T-helper 1 cell treated with Interleukin-12 subunit alpha and Interleukin-12 subunit beta and Interleukin-4 antibody, amounts not matched to agents 30 μg/mL and 1 μg/mL, for 36 hours (primary cell): ENCODE results near the gene FAM53B.
A peak's percentile ranks its signal among the peaks of the same experiment; 100 is the strongest.

Source experiments
- H3K27ac Mint-ChIP-seq: one replicate; pipeline ENCODE4 v1.8.0; 2021; ENCODE audit warnings: mild to moderate bottlenecking, mixed read lengths
- H3K27me3 Mint-ChIP-seq: one replicate; pipeline ENCODE4 v1.8.0; 2021; ENCODE audit warnings: low read depth, mixed read lengths
- H3K36me3 Mint-ChIP-seq: one replicate; pipeline ENCODE4 v1.8.0; 2021; ENCODE audit warnings: low read depth, mixed read lengths
- H3K4me1 Mint-ChIP-seq: one replicate; pipeline ENCODE4 v1.8.0; 2021; ENCODE audit warnings: low read depth, mixed read lengths
- H3K4me3 Mint-ChIP-seq: one replicate; pipeline ENCODE4 v1.8.0; 2021; ENCODE audit warnings: mild to moderate bottlenecking, moderate library complexity, mixed read lengths
- H3K9me3 Mint-ChIP-seq: one replicate; pipeline ENCODE4 v1.8.0; 2021; ENCODE audit warnings: mixed read lengths

The FAM53B gene

GRCh38 chr10:124669141-124669823 lies 74.9 kb downstream of the FAM53B start:
- H3K4me1 Mint-ChIP-seq = peaks cover 27% of the 10 kb centered on the region
- peaks cover 16% of the 10 kb centered on the region for H3K36me3 Mint-ChIP-seq
- H3K9me3 Mint-ChIP-seq = no peaks in the 10 kb centered on the region
- no peaks in the 10 kb centered on the region for H3K27me3 Mint-ChIP-seq
- H3K4me3 Mint-ChIP-seq = no peak overlapping the region
- H3K27ac Mint-ChIP-seq = no peak overlapping the region

GRCh38 chr10:124668517-124669051 lies 75.6 kb downstream of the FAM53B start:
- H3K9me3 Mint-ChIP-seq = no peaks in the 10 kb centered on the region
- H3K27ac Mint-ChIP-seq = no peak overlapping the region
- H3K27me3 Mint-ChIP-seq = no peaks in the 10 kb centered on the region
- no peak overlapping the region for H3K4me3 Mint-ChIP-seq
- H3K4me1 Mint-ChIP-seq = peaks cover 27% of the 10 kb centered on the region
- peaks cover 11% of the 10 kb centered on the region for H3K36me3 Mint-ChIP-seq

- peaks cover 21% of the 10 kb centered on the region for H3K4me1 Mint-ChIP-seq
- no peak overlapping the region for H3K4me3 Mint-ChIP-seq
- no peak overlapping the region for H3K27ac Mint-ChIP-seq
- H3K9me3 Mint-ChIP-seq = no peaks in the 10 kb centered on the region
- H3K36me3 Mint-ChIP-seq = peaks cover 13% of the 10 kb centered on the region
- no peaks in the 10 kb centered on the region for H3K27me3 Mint-ChIP-seq
Observed at GRCh38 chr10:124667425-124668345, 76.5 kb downstream of the FAM53B start.

- H3K36me3 Mint-ChIP-seq = peaks cover 13% of the 10 kb centered on the region
- H3K27ac Mint-ChIP-seq = no peak overlapping the region
- H3K9me3 Mint-ChIP-seq = no peaks in the 10 kb centered on the region
- no peaks in the 10 kb centered on the region for H3K27me3 Mint-ChIP-seq
- H3K4me1 Mint-ChIP-seq = peaks cover 13% of the 10 kb centered on the region
- H3K4me3 Mint-ChIP-seq = no peak overlapping the region
Observed at GRCh38 chr10:124666494-124666893, 77.7 kb downstream of the FAM53B start.

- Mint-ChIP-seq H3K36me3 (peaks cover 8% of the 10 kb centered on the region), H3K4me1 (peaks cover 8% of the 10 kb centered on the region), H3K9me3 (no peaks in the 10 kb centered on the region), H3K4me3 (no peak overlapping the region), H3K27me3 (no peaks in the 10 kb centered on the region), H3K27ac (no peak overlapping the region)
Observed at GRCh38 chr10:124665980-124666379, 78.2 kb downstream of the FAM53B start.

- H3K27ac Mint-ChIP-seq = no peak overlapping the region
- peaks cover 4% of the 10 kb centered on the region for H3K36me3 Mint-ChIP-seq
- H3K9me3 Mint-ChIP-seq = no peaks in the 10 kb centered on the region
- no peaks in the 10 kb centered on the region for H3K27me3 Mint-ChIP-seq
- H3K4me3 Mint-ChIP-seq = no peak overlapping the region
- peaks cover 5% of the 10 kb centered on the region for H3K4me1 Mint-ChIP-seq
Observed at GRCh38 chr10:124665558-124665957, 78.6 kb downstream of the FAM53B start.

- H3K4me1 Mint-ChIP-seq = peaks cover 3% of the 10 kb centered on the region
Observed at GRCh38 chr10:124665091-124665490, 79.1 kb downstream of the FAM53B start.

GRCh38 chr10:124663766-124664360 lies 80.3 kb downstream of the FAM53B start:
- Mint-ChIP-seq H3K36me3 (peaks cover 2% of the 10 kb centered on the region), H3K9me3 (no peaks in the 10 kb centered on the region), H3K4me1 (peaks cover 15% of the 10 kb centered on the region), H3K27ac (no peak overlapping the region), H3K4me3 (no peak overlapping the region), H3K27me3 (no peaks in the 10 kb centered on the region)

More at GRCh38 chr10:124665091-124665490, 79.1 kb downstream of the FAM53B start:
- Mint-ChIP-seq H3K9me3 (no peaks in the 10 kb centered on the region), H3K36me3 (peaks cover 2% of the 10 kb centered on the region), H3K27ac (no peak overlapping the region), H3K27me3 (no peaks in the 10 kb centered on the region), H3K4me3 (no peak overlapping the region)

GRCh38 chr10:124663228-124663627 lies 81.0 kb downstream of the FAM53B start:
- Mint-ChIP-seq H3K36me3 (peaks cover 2% of the 10 kb centered on the region), H3K4me3 (no peak overlapping the region), H3K9me3 (no peaks in the 10 kb centered on the region), H3K4me1 (peaks cover 22% of the 10 kb centered on the region), H3K27me3 (no peaks in the 10 kb centered on the region), H3K27ac (no peak overlapping the region)

GRCh38 chr10:124661660-124662180 lies 82.5 kb downstream of the FAM53B start:
- Mint-ChIP-seq H3K27me3 (no peaks in the 10 kb centered on the region), H3K36me3 (peaks cover 2% of the 10 kb centered on the region), H3K27ac (no peak overlapping the region), H3K4me3 (no peak overlapping the region), H3K9me3 (no peaks in the 10 kb centered on the region), H3K4me1 (peaks cover 33% of the 10 kb centered on the region)

GRCh38 chr10:124660404-124661125 lies 83.6 kb downstream of the FAM53B start:
- peaks cover 11% of the 10 kb centered on the region for H3K36me3 Mint-ChIP-seq
- no peak overlapping the region for H3K4me3 Mint-ChIP-seq
- H3K9me3 Mint-ChIP-seq = no peaks in the 10 kb centered on the region
- H3K4me1 Mint-ChIP-seq = peaks cover 40% of the 10 kb centered on the region
- no peaks in the 10 kb centered on the region for H3K27me3 Mint-ChIP-seq
- H3K27ac Mint-ChIP-seq = no peak overlapping the region

- Mint-ChIP-seq H3K4me1 (peaks cover 48% of the 10 kb centered on the region), H3K9me3 (no peaks in the 10 kb centered on the region), H3K4me3 (peak overlapping the region; percentile 34), H3K36me3 (peaks cover 12% of the 10 kb centered on the region), H3K27me3 (no peaks in the 10 kb centered on the region), H3K27ac (peak overlapping the region; percentile 39)
Observed at GRCh38 chr10:124659380-124659779, 84.8 kb downstream of the FAM53B start.

- Mint-ChIP-seq H3K27me3 (no peaks in the 10 kb centered on the region), H3K27ac (peak overlapping the region; percentile 39), H3K9me3 (no peaks in the 10 kb centered on the region), H3K4me3 (no peak overlapping the region), H3K36me3 (peaks cover 12% of the 10 kb centered on the region), H3K4me1 (peaks cover 48% of the 10 kb centered on the region)
Observed at GRCh38 chr10:124658591-124659242, 85.5 kb downstream of the FAM53B start.
